ENCODE measurements around the gene NEFH.

NEFH gene

GRCh38 chr22:29520851-29521250 is 40.8 kb downstream of the NEFH start:
- H3K36me3 ChIP-seq (ENCODE audit: insufficient read depth, low read length) = peaks cover 83% of the 10 kb centered on the region
- no peaks in the 10 kb centered on the region for H3K27me3 ChIP-seq (ENCODE audit: insufficient read depth, low read length)
- H3K4me1 ChIP-seq (ENCODE audit: insufficient read depth, low read length) = no peaks in the 10 kb centered on the region
- H3K9me3 ChIP-seq (ENCODE audit: low read length) = no peaks in the 10 kb centered on the region
- H3K4me3 ChIP-seq (ENCODE audit: low read length) = no peak overlapping the region
- H2AFZ ChIP-seq (ENCODE audit: low read depth, low read length) = no peak overlapping the region

GRCh38 chr22:29521526-29521925 is 41.5 kb downstream of the NEFH start:
- Histone ChIP-seq H3K36me3 (ENCODE audit: insufficient read depth, low read length) (peaks cover 81% of the 10 kb centered on the region), H2AFZ (ENCODE audit: low read depth, low read length) (no peak overlapping the region), H3K4me3 (ENCODE audit: low read length) (no peak overlapping the region), H3K9me3 (ENCODE audit: low read length) (no peaks in the 10 kb centered on the region), H3K27me3 (ENCODE audit: insufficient read depth, low read length) (no peaks in the 10 kb centered on the region), H3K4me1 (ENCODE audit: insufficient read depth, low read length) (no peaks in the 10 kb centered on the region)

- Histone ChIP-seq H3K9me3 (ENCODE audit: low read length) (no peaks in the 10 kb centered on the region), H3K4me3 (ENCODE audit: low read length) (no peak overlapping the region), H3K4me1 (ENCODE audit: insufficient read depth, low read length) (no peaks in the 10 kb centered on the region), H3K36me3 (ENCODE audit: insufficient read depth, low read length) (peaks cover 81% of the 10 kb centered on the region), H3K27me3 (ENCODE audit: insufficient read depth, low read length) (no peaks in the 10 kb centered on the region), H2AFZ (ENCODE audit: low read depth, low read length) (no peak overlapping the region)
Observed at GRCh38 chr22:29523761-29524160, 43.7 kb downstream of the NEFH start.

- Histone ChIP-seq H3K9me3 (ENCODE audit: low read length) (no peaks in the 10 kb centered on the region), H3K4me3 (ENCODE audit: low read length) (no peak overlapping the region), H3K36me3 (ENCODE audit: insufficient read depth, low read length) (peaks cover 83% of the 10 kb centered on the region), H3K4me1 (ENCODE audit: insufficient read depth, low read length) (no peaks in the 10 kb centered on the region), H3K27me3 (ENCODE audit: insufficient read depth, low read length) (no peaks in the 10 kb centered on the region), H2AFZ (ENCODE audit: low read depth, low read length) (no peak overlapping the region)
Observed at GRCh38 chr22:29524442-29525191, 44.6 kb downstream of the NEFH start.

GRCh38 chr22:29528144-29528543 is 48.1 kb downstream of the NEFH start:
- H3K36me3 ChIP-seq (ENCODE audit: insufficient read depth, low read length) = peaks cover 89% of the 10 kb centered on the region
- no peak overlapping the region for H3K4me3 ChIP-seq (ENCODE audit: low read length)
- H3K9me3 ChIP-seq (ENCODE audit: low read length) = no peaks in the 10 kb centered on the region
- H3K27me3 ChIP-seq (ENCODE audit: insufficient read depth, low read length) = no peaks in the 10 kb centered on the region
- H2AFZ ChIP-seq (ENCODE audit: low read depth, low read length) = no peak overlapping the region
- H3K4me1 ChIP-seq (ENCODE audit: insufficient read depth, low read length) = no peaks in the 10 kb centered on the region

GRCh38 chr22:29530716-29531115 is 50.7 kb downstream of the NEFH start:
- H2AFZ ChIP-seq (ENCODE audit: low read depth, low read length) = no peak overlapping the region
- H3K27me3 ChIP-seq (ENCODE audit: insufficient read depth, low read length) = no peaks in the 10 kb centered on the region
- peaks cover 3% of the 10 kb centered on the region for H3K9me3 ChIP-seq (ENCODE audit: low read length)
- H3K4me1 ChIP-seq (ENCODE audit: insufficient read depth, low read length) = no peaks in the 10 kb centered on the region
- H3K36me3 ChIP-seq (ENCODE audit: insufficient read depth, low read length) = peaks cover 85% of the 10 kb centered on the region
- H3K4me3 ChIP-seq (ENCODE audit: low read length) = no peak overlapping the region

GRCh38 chr22:29531419-29531818 is 51.4 kb downstream of the NEFH start:
- Histone ChIP-seq H3K4me1 (ENCODE audit: insufficient read depth, low read length) (no peaks in the 10 kb centered on the region), H3K27me3 (ENCODE audit: insufficient read depth, low read length) (no peaks in the 10 kb centered on the region), H2AFZ (ENCODE audit: low read depth, low read length) (no peak overlapping the region), H3K9me3 (ENCODE audit: low read length) (peaks cover 3% of the 10 kb centered on the region), H3K4me3 (ENCODE audit: low read length) (no peak overlapping the region), H3K36me3 (ENCODE audit: insufficient read depth, low read length) (peaks cover 87% of the 10 kb centered on the region)

- Histone ChIP-seq H3K9me3 (ENCODE audit: low read length) (peaks cover 3% of the 10 kb centered on the region), H3K4me3 (ENCODE audit: low read length) (no peak overlapping the region), H2AFZ (ENCODE audit: low read depth, low read length) (no peak overlapping the region), H3K4me1 (ENCODE audit: insufficient read depth, low read length) (no peaks in the 10 kb centered on the region), H3K27me3 (ENCODE audit: insufficient read depth, low read length) (no peaks in the 10 kb centered on the region), H3K36me3 (ENCODE audit: insufficient read depth, low read length) (peaks cover 82% of the 10 kb centered on the region)
Observed at GRCh38 chr22:29536411-29536810, 56.4 kb downstream of the NEFH start.

GRCh38 chr22:29539105-29539504 is 59.1 kb downstream of the NEFH start:
- Histone ChIP-seq H2AFZ (ENCODE audit: low read depth, low read length) (no peak overlapping the region), H3K9me3 (ENCODE audit: low read length) (peaks cover 1% of the 10 kb centered on the region), H3K4me1 (ENCODE audit: insufficient read depth, low read length) (no peaks in the 10 kb centered on the region), H3K27me3 (ENCODE audit: insufficient read depth, low read length) (no peaks in the 10 kb centered on the region), H3K36me3 (ENCODE audit: insufficient read depth, low read length) (peaks cover 71% of the 10 kb centered on the region), H3K4me3 (ENCODE audit: low read length) (no peak overlapping the region)

All from neuron (in vitro differentiated cells).